HG02870 (cell line): ENCODE results near the gene FMOD.
"Not testable (repeated sequence)": the region's sequence is repeated elsewhere in the genome, so short reads cannot be mapped to it uniquely, and the experiment has no call there.

ENCODE experiments used
- ATAC-seq: cut with Tn5 transposase; IDR thresholded peaks from one replicate; pipeline ENCODE4 v1.9.1; 2021; ENCODE audit warnings: mild to moderate bottlenecking, moderate library complexity; ENCODE audit not compliant: unreplicated experiment

The FMOD gene

DNA sequence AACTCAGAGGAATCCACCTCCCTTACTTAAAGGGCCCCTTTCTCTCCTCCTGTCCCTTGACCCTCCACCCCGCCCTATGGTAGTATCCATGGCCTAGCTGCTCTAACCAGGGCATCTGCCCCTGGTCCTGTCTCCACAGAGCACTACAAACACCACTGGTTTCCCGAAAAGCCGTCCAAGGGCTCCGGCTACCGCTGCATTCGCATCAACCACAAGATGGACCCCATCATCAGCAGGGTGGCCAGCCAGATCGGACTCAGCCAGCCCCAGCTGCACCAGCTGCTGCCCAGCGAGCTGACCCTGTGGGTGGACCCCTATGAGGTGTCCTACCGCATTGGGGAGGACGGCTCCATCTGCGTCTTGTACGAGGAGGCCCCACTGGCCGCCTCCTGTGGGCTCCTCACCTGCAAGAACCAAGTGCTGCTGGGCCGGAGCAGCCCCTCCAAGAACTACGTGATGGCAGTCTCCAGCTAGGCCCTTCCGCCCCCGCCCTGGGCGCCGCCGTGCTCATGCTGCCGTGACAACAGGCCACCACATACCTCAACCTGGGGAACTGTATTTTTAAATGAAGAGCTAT, 43.9 kb downstream of the FMOD start:
- ATAC-seq, result no peak

DNA sequence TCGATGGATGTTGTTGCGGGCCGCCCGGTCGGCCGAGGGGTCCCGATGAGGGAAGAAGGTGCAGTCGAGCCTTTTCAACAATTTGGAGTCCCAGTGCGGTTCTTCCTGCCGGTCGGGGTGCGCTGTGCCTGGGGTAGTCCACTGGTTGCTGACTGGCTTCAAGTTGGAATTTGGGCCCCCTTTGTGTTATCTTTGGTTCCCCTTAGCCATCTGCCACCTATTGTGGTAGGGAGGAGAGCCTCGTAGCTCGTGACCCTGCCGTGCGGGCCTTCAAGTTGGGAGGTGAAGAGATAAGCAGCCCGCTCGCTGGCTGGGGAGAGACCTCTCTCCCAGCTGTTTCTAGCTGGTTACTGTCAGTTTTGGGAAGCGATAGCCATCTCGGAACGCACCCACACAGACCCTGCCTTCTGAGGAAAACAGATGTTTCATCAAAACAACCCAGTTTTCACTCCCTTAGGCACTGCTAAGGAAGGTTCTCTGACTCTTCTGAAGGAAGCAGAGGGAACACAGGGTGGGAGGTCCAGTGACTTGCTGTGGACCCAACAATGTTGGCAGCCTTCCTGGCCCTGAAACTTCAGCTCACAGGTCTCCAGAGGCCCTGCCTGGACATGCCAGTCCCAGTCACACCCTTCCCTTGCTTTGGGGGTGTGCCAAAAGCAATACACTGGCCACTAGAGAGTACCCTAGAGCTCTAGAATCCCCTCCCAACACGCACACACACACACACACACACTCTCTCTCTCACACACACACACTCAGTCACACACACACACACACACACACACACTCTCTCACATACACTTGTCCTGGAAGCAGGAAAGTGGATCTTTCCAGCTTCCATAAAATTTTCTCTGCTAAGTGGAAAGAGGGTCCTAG, 44.6 kb downstream of the FMOD start:
- no peak for ATAC-seq

DNA sequence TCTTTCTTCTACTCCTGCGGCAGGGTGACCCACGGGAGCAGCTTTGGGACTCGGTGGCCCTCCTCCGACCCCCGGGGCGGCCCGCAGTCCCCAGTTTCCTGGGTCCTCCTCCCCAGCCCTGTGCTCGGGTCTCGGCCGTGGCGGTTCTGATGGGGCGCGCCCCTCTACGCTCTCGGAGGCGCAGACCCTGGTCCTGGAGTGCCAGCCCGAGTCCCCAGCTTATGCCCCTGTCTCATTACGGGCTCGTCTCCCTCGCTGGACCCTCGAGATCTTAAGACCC, 45.2 kb downstream of the FMOD start:
- ATAC-seq, result no peak

DNA sequence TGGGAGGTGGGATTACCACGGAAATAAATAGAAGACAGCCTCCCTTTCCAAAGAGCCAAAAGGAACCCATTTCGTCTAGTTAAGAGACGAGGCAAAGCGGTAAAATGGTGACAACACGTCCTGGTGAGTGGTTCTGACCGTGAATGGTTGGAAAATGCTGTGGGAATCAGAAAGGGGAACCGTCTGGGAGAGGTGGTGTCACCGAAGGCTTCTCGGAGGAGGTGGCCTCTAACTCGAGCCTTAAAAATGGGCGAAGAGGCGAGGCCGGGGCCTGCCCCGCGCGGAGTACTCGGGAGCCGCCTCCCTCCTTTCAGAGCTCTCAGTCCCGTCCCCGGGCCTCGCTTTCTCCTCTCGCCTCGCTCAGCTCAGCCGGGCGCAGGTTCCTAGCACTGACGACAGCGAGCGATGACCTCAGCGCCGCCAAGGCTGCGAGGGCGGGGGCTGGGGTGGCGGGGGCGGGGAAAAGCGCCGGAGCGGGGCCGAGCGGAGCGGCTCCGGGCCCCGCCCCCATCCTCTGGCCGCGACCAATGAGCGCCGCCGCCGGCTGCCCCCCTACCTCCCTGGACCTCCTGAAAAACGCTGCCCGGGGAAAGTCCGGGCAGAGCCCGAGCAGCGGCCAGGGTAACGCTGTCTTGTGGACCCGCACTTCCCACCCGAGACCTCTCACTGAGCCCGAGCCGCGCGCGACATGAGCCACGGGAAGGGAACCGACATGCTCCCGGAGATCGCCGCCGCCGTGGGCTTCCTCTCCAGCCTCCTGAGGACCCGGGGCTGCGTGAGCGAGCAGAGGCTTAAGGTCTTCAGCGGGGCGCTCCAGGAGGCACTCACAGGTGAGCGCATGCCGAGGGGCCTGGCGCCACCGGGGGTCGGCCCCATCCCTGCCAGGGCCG, 45.8 kb downstream of the FMOD start, which contains the start of gene BTG2:
TSS of gene BTG2 (plus strand) at position 601 of the 890 bp plus-strand sequence. CDS start at position 689, 88 bp downstream.
- peak; percentile 56 for ATAC-seq

DNA sequence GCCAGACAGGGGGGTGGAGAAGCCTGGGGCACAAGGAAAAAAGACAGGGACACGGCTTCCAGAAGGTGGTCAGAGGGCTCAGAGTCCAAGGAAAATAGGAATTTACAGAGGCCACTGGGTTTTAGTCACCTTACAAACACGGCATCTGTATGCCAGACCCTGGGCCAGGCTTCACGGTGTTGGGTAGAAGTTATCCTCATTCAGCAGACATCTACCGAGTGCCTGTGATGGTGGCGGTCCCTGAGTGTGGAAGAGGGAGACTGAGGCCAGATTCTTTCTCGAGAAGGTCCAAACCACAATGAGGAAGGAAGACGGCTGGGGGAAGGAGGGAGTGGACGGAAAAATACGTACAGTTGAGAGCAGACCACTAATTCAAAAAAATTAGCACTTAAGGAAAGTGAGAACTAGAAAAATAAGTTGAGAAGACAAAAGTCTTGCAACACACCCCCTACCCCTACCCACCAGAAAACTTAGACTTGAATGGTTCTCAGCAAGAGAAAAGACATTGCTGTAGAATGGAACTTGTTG, 46.5 kb downstream of the FMOD start:
- ATAC-seq, result no peak

DNA sequence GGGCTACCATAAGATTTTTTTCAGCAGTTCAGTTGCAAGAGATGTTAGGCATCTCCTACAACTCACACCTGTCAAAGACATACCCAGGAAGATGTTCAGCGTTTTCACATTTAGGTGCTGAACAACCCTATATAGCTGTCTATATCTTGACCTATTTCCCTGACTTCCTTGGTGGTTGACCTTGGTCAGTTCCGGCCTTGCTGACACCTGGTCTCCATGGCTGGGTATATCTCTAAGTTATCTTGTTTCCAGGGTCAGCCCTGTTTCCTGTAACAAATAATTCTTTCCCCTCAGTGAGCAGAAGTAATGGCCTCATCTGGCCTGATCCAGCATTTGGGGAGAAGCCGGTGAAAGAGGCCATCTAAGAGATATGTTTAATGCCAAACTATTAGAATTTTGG, 48.0 kb downstream of the FMOD start:
- no peak for ATAC-seq

DNA sequence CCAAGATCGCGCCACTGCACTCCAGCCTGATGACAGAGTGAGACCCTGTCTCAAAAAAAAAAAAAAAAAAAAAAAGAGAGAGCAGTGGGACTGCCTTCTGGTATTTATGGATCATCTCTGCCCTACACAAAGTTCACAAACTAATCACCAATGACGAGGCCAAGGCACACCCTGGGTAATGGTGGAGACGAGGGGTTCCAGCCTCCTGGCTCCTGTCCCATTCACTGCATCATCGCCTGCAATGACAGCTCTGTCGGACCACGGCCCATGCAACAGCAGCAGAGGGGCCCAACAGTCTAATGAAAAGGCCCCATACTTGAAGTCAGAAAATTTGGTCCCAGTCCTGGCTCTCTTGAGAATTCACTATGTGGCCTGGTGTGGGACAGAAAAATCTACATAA, 48.5 kb downstream of the FMOD start:
- no peak for ATAC-seq

DNA sequence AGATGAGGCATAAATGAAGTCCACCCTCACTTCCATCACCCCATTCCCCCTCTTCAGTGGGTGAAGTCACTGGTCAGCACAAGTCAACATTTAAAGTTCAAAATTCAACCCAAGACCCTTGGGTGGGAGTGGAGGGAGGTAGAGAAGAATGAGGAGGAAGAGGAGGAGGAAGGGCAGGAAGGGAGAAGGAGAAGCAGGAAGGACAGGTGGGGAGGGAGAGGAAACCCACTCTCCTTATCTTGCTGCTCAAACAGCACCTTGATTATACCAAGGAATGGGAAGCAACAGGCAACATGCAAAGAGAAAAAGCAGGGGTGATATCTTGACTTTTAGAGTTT, 49.6 kb downstream of the FMOD start:
- no peak for ATAC-seq

DNA sequence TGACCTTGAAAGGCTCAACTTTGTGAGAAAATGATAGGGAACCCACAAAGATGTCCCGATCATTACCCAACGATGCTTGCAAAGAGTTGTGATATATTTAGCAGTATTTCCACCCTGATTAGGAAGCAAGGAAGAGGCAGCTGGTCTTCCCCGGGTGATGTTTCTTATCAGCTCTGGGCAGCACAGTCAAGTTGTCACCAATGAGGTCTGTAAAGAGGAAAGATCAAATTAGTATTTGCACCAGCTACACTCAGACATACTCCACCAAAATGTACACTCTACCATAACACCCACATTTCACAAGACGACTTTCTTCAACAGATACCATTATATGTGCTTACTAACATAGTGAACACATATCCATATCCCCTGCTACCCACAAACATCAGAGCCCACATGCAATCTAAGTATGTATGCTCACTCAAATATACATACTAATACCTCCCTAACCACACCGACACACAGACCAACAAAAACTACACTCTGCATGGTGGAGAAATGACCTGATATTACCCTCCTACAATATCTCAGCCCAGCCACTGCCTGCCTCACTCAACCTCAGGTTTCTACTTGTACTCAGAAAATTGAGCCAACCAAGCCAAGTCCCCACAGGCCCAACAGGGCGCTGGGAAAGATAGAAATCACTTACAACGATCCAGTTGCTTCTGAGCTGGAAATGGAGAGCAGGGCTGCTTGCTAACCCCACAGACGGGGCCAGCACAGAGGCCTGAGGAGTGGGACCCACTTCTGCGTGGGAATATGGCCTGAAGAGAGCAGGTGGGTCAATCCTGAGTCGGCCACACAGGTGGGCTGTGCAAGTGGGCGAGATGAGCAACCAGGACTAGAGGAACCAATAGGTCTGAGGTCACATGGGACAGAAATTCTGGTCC, 50.2 kb downstream of the FMOD start:
- peak; percentile 24 for ATAC-seq

DNA sequence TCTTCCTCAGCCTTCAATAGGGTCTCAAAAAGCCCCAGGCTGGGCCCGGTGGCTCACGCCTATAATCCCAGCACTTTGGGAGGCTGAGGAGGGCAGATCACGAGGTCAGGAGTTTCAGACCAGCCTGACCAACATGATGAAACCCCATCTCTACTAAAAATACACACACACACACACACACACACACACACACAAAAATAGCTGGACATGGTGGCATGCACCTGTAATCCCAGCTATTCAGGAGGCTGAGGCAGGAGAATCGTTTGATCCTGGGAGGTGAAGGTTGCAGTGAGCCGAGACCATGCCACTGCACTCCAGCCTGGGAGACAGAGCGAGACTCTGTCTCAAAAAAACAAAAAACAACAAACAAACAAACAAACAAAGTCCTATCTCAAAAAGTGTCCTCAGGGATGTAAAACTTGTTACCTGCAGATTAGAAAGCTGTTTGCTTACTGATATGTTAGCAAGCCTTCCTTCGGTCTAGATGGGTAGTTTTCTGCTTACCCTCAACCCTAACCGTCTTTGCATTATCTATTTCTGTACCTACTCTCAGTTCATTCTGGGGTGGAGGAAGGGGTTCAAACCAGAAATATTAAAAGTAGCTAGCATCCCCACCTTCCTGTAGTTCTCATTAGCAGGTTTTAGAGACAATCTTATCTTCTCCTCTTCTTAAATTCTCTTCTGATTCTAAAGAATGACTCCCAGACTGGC, 51.0 kb downstream of the FMOD start:
- not testable (repeated sequence) for ATAC-seq

DNA sequence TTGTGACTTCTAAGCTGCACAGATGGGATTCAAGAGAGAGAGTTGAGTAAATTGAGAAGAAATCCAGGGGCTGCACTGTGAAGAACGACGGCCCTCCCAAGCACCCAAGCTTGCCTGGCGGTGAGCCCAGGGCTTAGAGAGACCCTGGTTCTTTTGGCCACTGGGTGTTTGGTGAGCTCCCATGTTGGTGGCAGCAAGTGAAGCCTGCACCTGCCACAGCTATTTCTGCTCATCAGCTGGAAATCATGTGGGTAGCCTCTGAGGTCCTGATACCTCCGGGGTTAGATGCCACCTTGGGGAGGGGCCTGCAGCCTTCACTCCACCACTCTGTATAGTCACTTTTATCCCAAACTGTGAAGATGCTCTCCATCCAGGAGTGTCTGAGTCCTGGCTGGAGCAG, 51.8 kb downstream of the FMOD start:
- ATAC-seq, result no peak

DNA sequence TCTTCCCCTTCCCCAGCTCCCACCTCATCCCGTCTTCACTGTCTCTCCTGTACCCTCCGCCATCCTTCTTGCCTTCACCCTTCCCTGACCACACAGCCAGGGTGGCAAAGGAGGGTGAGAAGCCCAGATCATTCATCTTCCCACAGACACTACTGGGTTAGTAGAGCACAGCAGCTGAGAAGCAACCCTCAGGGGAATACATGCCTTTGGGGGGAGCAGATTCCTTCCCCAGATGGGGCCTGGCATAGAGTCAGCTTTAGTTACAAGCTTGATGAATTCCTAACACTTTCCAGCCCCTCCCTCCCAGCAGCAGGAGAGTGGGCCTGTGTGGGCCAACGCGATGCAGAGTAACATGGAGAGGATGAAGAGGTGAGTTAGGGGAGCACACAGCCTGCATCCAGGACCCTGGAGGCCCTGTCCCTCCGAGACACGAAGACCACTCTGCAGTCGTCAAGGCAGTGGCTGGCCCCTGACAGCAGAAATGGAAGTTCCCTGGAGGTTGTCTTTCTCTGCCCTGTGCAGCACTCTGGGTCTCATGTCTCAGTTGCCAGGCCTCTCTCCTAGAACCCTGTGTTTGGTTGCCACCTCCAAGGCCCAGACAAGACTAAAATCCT, 54.4 kb downstream of the FMOD start:
- no peak for ATAC-seq

DNA sequence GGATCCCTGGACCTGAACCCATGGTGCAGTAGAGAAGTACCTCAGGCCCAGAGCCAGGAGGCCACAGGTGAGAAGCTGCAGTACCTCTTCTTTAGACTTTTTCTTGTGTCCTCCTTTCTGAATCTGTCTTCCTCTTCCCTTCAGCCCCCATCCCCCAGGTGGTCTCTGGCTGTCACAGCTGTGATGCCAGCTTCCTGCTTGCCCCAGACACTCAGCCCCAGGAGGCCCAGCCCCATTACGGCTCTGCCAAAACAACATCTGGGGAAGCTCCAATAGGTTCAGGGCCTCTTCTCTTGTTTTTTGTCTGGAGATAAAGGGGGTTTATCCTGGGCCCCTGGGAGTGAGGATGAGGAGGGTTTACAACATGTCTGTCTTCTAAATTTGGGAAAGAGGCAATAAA, 55.1 kb downstream of the FMOD start:
- no peak for ATAC-seq

DNA sequence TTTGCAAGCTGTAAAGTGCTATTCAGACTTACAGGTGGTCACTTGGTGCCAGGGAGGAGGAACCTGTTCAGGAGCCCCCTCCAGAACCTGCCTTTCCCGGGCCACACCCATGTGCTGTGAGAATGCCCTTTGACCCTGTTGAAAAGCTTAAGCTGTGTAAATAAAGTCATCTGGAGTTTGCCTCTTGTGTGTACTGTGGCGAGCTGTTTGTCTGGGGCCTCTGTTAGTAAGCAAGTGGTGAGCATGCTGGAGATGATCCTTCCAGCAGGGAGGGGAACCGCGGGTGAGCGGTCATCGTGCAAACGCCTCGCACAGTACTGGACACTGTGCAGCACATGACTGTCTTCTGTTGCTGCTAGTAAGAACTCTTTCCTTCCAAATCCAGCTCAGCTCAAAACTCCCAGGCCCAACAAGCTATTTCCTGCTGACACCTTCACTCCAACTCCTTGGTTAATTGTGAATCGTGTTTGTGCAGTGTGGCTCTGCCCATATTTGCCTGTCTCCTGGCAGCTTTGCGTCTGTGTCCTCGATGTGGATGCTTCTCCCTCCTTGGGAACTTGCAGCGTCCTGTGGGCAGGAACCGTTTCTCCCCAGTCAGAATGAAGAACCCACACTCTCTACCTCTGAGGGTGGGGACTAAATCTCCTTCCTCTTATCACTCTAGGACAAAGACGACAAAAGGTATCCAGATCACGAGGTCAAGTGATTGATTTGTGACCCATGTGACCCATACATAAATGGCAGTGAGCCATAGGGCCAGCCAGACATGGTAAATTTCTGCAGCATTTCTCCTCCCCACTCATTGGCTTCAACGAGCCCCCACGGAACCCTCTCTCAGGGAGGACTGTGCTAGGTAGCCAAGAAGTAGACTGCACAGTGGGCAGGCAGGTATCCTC, 59.5 kb downstream of the FMOD start:
- ATAC-seq, result no peak
